ENCODE data around the gene PDE3B. TPM values are rescaled to one million over a fixed set of nuclear protein-coding genes. Genes with fewer than 3 reads are reported as not detected.
"Not testable (repeated sequence)": the region's sequence is repeated elsewhere in the genome, so short reads cannot be mapped to it uniquely, and the experiment has no call there.

Gene PDE3B
- total and polyA plus RNA-seq, 7 experiments from 2014 or later, result 49.7 to 268 (median 139) TPM

- peaks cover 7 to 65% (median 55%) of the 10 kb centered on the region in 7 donors for H3K4me1 Mint-ChIP-seq
- peaks cover 0 to 27% (median 4%) of the 10 kb centered on the region in 11 donors for H3K9me3 Mint-ChIP-seq
- Histone ChIP-seq H3K4me1 (ENCODE audit: control insufficient read depth in 2 of 2, insufficient read depth in 2 of 2, low read length in 2 of 2) (peaks cover 0 to 10% of the 10 kb centered on the region in 2 donors), H3K27ac (ENCODE audit: low read depth, low read length) (no peak overlapping the region), H3K27me3 (ENCODE audit: control insufficient read depth in 2 of 2, insufficient read depth in 2 of 2, low read length in 2 of 2) (no peaks in the 10 kb centered on the region), H3K9me3 (ENCODE audit: control insufficient read depth in 2 of 3, low read length in 3 of 3) (no peaks in the 10 kb centered on the region), H3K4me3 (ENCODE audit: low read length) (no peak overlapping the region), H3K36me3 (ENCODE audit: control insufficient read depth in 2 of 3, insufficient read depth in 3 of 3, low read length in 3 of 3) (no peaks in the 10 kb centered on the region)
- ChIA-PET POLR2A (no interaction called here), CTCF (no interaction called here)
- no peak overlapping the region for H3K4me3 Mint-ChIP-seq
- peaks cover 16 to 69% (median 31%) of the 10 kb centered on the region in 5 donors for H3K36me3 Mint-ChIP-seq
- H3K27me3 Mint-ChIP-seq, result no peaks in the 10 kb centered on the region
- intact Hi-C loops (cut with micrococcal nuclease), result no loop called here
- no peak for ATAC-seq
- DNase-seq, result no peak
- peak overlapping the region in 5 of 9 donors; percentile 9 to 41 (median 36) for H3K27ac Mint-ChIP-seq
Measured at GRCh38 chr11:14775897-14776296, 132.3 kb downstream of the PDE3B start.

- Mint-ChIP-seq H3K36me3 (peaks cover 19 to 89% (median 41%) of the 10 kb centered on the region in 5 donors), H3K4me3 (peak overlapping the region in 4 of 10 donors; percentile 16 to 39 (median 21)), H3K4me1 (peaks cover 9 to 78% (median 57%) of the 10 kb centered on the region in 7 donors), H3K27ac (peak overlapping the region in 8 of 9 donors; percentile 31 to 87 (median 77)), H3K9me3 (peaks cover 0 to 41% (median 8%) of the 10 kb centered on the region in 11 donors)
- CTCF ChIA-PET; H3K4me3 ChIP-seq (ENCODE audit: low read length); H3K27ac ChIP-seq (ENCODE audit: low read depth, low read length); H3K36me3 ChIP-seq (ENCODE audit: control insufficient read depth in 2 of 3, insufficient read depth in 3 of 3, low read length in 3 of 3); H3K27me3 ChIP-seq (ENCODE audit: control insufficient read depth in 2 of 2, insufficient read depth in 2 of 2, low read length in 2 of 2); POLR2A ChIA-PET; H3K4me1 ChIP-seq (ENCODE audit: control insufficient read depth in 2 of 2, insufficient read depth in 2 of 2, low read length in 2 of 2); H3K27me3 Mint-ChIP-seq; intact Hi-C loops (cut with micrococcal nuclease); H3K9me3 ChIP-seq (ENCODE audit: control insufficient read depth in 2 of 3, low read length in 3 of 3); ATAC-seq: not testable (repeated sequence)
- peak in 4 of 9 donors; percentile 19 to 41 (median 39) for DNase-seq
Measured at GRCh38 chr11:14778460-14778859, 134.9 kb downstream of the PDE3B start.

- H3K27ac Mint-ChIP-seq, result peak overlapping the region; percentile 24 to 89 (median 77)
- Histone ChIP-seq H3K4me3 (ENCODE audit: low read length) (no peak overlapping the region), H3K9me3 (ENCODE audit: control insufficient read depth in 2 of 3, low read length in 3 of 3) (no peaks in the 10 kb centered on the region), H3K36me3 (ENCODE audit: control insufficient read depth in 2 of 3, insufficient read depth in 3 of 3, low read length in 3 of 3) (no peaks in the 10 kb centered on the region), H3K4me1 (ENCODE audit: control insufficient read depth in 2 of 2, insufficient read depth in 2 of 2, low read length in 2 of 2) (peaks cover 0 to 7% of the 10 kb centered on the region in 2 donors), H3K27ac (ENCODE audit: low read depth, low read length) (no peak overlapping the region), H3K27me3 (ENCODE audit: control insufficient read depth in 2 of 2, insufficient read depth in 2 of 2, low read length in 2 of 2) (no peaks in the 10 kb centered on the region)
- H3K27me3 Mint-ChIP-seq, result no peaks in the 10 kb centered on the region
- DNase-seq (no peak), ATAC-seq (peak; percentile 27)
- ChIA-PET CTCF (no interaction called here), POLR2A (interaction anchor here (0.7 kb wide), 1 partner anchor 464 kb away, joined by 3 read pairs; no protein-coding TSS in a partner anchor)
- peak overlapping the region in 8 of 10 donors; percentile 5 to 67 (median 45) for H3K4me3 Mint-ChIP-seq
- peaks cover 10 to 60% (median 15%) of the 10 kb centered on the region in 5 donors for H3K36me3 Mint-ChIP-seq
- peaks cover 0 to 29% (median 7%) of the 10 kb centered on the region in 11 donors for H3K9me3 Mint-ChIP-seq
- intact Hi-C loops (cut with micrococcal nuclease), result no loop called here
- H3K4me1 Mint-ChIP-seq, result peaks cover 12 to 63% (median 46%) of the 10 kb centered on the region in 7 donors
Measured at GRCh38 chr11:14783788-14784187, 140.2 kb downstream of the PDE3B start.

- POLR2A ChIA-PET, result interaction anchor here (0.7 kb wide), 1 partner anchor 464 kb away, joined by 3 read pairs; no protein-coding TSS in a partner anchor
- CTCF ChIA-PET, result no interaction called here
- no peak for DNase-seq
- intact Hi-C loops (cut with micrococcal nuclease), result no loop called here
- H3K9me3 Mint-ChIP-seq, result peaks cover 0 to 26% (median 6%) of the 10 kb centered on the region in 11 donors
- Histone ChIP-seq H3K27me3 (ENCODE audit: control insufficient read depth in 2 of 2, insufficient read depth in 2 of 2, low read length in 2 of 2) (no peaks in the 10 kb centered on the region), H3K36me3 (ENCODE audit: control insufficient read depth in 2 of 3, insufficient read depth in 3 of 3, low read length in 3 of 3) (no peaks in the 10 kb centered on the region), H3K9me3 (ENCODE audit: control insufficient read depth in 2 of 3, low read length in 3 of 3) (no peaks in the 10 kb centered on the region), H3K4me3 (ENCODE audit: low read length) (no peak overlapping the region), H3K27ac (ENCODE audit: low read depth, low read length) (no peak overlapping the region), H3K4me1 (ENCODE audit: control insufficient read depth in 2 of 2, insufficient read depth in 2 of 2, low read length in 2 of 2) (peaks cover 0 to 7% of the 10 kb centered on the region in 2 donors)
- H3K4me1 Mint-ChIP-seq, result peaks cover 12 to 62% (median 43%) of the 10 kb centered on the region in 7 donors
- peak overlapping the region; percentile 37 to 89 (median 77) for H3K27ac Mint-ChIP-seq
- ATAC-seq, result peak; percentile 47
- no peaks in the 10 kb centered on the region for H3K27me3 Mint-ChIP-seq
- H3K36me3 Mint-ChIP-seq, result peaks cover 6 to 57% (median 11%) of the 10 kb centered on the region in 5 donors
- peak overlapping the region in 7 of 10 donors; percentile 5 to 67 (median 46) for H3K4me3 Mint-ChIP-seq
Measured at GRCh38 chr11:14784230-14784629, 140.6 kb downstream of the PDE3B start.

GRCh38 chr11:14789879-14790484 lies 146.4 kb downstream of the PDE3B start:
- H3K9me3 Mint-ChIP-seq, result no peaks in the 10 kb centered on the region
- intact Hi-C loops (cut with micrococcal nuclease), result loop anchor here (1.0 to 5.0 kb wide), 5 partner anchors 117 to 285 kb away; no protein-coding TSS in a partner anchor
- peaks cover 0 to 30% (median 16%) of the 10 kb centered on the region in 5 donors for H3K36me3 Mint-ChIP-seq
- Histone ChIP-seq H3K36me3 (ENCODE audit: control insufficient read depth in 2 of 3, insufficient read depth in 3 of 3, low read length in 3 of 3) (peaks cover 0 to 15% (median 0%) of the 10 kb centered on the region in 3 experiments), H3K9me3 (ENCODE audit: control insufficient read depth in 2 of 3, low read length in 3 of 3) (no peaks in the 10 kb centered on the region), H3K4me1 (ENCODE audit: control insufficient read depth in 2 of 2, insufficient read depth in 2 of 2, low read length in 2 of 2) (no peaks in the 10 kb centered on the region), H3K4me3 (ENCODE audit: low read length) (no peak overlapping the region), H3K27me3 (ENCODE audit: control insufficient read depth in 2 of 2, insufficient read depth in 2 of 2, low read length in 2 of 2) (no peaks in the 10 kb centered on the region), H3K27ac (ENCODE audit: low read depth, low read length) (no peak overlapping the region)
- peak overlapping the region in 7 of 9 donors; percentile 2 to 74 (median 51) for H3K27ac Mint-ChIP-seq
- ATAC-seq (peak; percentile 42), DNase-seq (peak in 4 of 9 donors; percentile 19 to 37 (median 36))
- peaks cover 4 to 39% (median 17%) of the 10 kb centered on the region in 7 donors for H3K4me1 Mint-ChIP-seq
- ChIA-PET POLR2A (interaction anchor here (0.6 to 2.5 kb wide), 6 partner anchors 11 to 146 kb away, joined by 3 to 7 read pairs (median 3); partner anchors contain the start of gene PDE3B), CTCF (interaction anchor here (0.6 to 5.0 kb wide), 12 partner anchors 9 to 287 kb away, joined by 3 to 82 read pairs (median 4); partner anchors contain the start of gene CYP2R1)
- no peak overlapping the region for H3K4me3 Mint-ChIP-seq
- no peaks in the 10 kb centered on the region for H3K27me3 Mint-ChIP-seq

- no peak overlapping the region for H3K4me3 ChIP-seq (ENCODE audit: low read length)
- peaks cover 0 to 13% (median 0%) of the 10 kb centered on the region in 11 donors for H3K9me3 Mint-ChIP-seq
- no peak overlapping the region for H3K4me3 Mint-ChIP-seq
- peaks cover 7 to 52% (median 42%) of the 10 kb centered on the region in 7 donors for H3K4me1 Mint-ChIP-seq
- POLR2A ChIA-PET, result no interaction called here
- DNase-seq (no peak), ATAC-seq (no peak)
- no peaks in the 10 kb centered on the region for H3K27me3 ChIP-seq (ENCODE audit: control insufficient read depth in 2 of 2, insufficient read depth in 2 of 2, low read length in 2 of 2)
- CTCF ChIA-PET, result interaction anchor here (2.4 kb wide), 1 partner anchor 114 kb away, joined by 13 read pairs; no protein-coding TSS in a partner anchor
- intact Hi-C loops (cut with micrococcal nuclease), result loop anchor here in 1 of 2 donors (5.0 kb wide), 1 partner anchor 214 kb away; no protein-coding TSS in a partner anchor
- H3K9me3 ChIP-seq (ENCODE audit: control insufficient read depth in 2 of 3, low read length in 3 of 3), result no peaks in the 10 kb centered on the region
- H3K27me3 Mint-ChIP-seq, result no peaks in the 10 kb centered on the region
- peak overlapping the region in 1 of 9 donors; percentile 47 for H3K27ac Mint-ChIP-seq
- H3K27ac ChIP-seq (ENCODE audit: low read depth, low read length), result no peak overlapping the region
- H3K36me3 ChIP-seq (ENCODE audit: control insufficient read depth in 2 of 3, insufficient read depth in 3 of 3, low read length in 3 of 3), result peaks cover 0 to 15% (median 0%) of the 10 kb centered on the region in 3 experiments
- no peaks in the 10 kb centered on the region for H3K4me1 ChIP-seq (ENCODE audit: control insufficient read depth in 2 of 2, insufficient read depth in 2 of 2, low read length in 2 of 2)
- peaks cover 6 to 62% (median 46%) of the 10 kb centered on the region in 5 donors for H3K36me3 Mint-ChIP-seq
Measured at GRCh38 chr11:14793546-14793945, 149.9 kb downstream of the PDE3B start.
